ENCODE measurements around the gene NLK.
"Not testable (repeated sequence)": the region's sequence is repeated elsewhere in the genome, so short reads cannot be mapped to it uniquely, and the experiment has no call there.

The NLK gene

DNA sequence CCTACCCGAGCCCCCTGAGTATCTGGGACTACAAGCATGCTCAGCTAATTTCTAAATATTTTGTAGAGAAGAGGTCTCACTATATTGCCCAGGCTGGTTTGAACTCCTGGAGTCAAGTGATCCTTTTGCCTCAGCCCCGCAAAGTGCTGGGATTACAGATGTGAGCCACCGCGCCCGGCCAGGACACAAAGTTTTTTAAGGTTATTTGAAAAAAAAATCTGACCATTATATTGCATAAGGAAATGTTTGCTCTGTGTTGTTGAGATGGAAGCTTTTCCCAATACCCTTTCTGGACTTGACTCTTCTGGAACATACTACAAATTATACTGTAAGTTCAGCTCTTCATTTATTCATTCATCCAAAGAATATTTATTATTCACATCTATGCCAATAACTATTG, 143.2 kb downstream of the NLK start:
- ChIA-PET POLR2A (no interaction called here), CTCF (interaction anchor here (0.7 to 2.1 kb wide), 3 partner anchors 8 to 292 kb away, joined by 3 to 9 read pairs (median 3); partner anchors contain the start of gene LYRM9)
- DNase-seq (ENCODE audit: low read depth, low spot score): no peak
- TF ChIP-seq, protein P1, sequence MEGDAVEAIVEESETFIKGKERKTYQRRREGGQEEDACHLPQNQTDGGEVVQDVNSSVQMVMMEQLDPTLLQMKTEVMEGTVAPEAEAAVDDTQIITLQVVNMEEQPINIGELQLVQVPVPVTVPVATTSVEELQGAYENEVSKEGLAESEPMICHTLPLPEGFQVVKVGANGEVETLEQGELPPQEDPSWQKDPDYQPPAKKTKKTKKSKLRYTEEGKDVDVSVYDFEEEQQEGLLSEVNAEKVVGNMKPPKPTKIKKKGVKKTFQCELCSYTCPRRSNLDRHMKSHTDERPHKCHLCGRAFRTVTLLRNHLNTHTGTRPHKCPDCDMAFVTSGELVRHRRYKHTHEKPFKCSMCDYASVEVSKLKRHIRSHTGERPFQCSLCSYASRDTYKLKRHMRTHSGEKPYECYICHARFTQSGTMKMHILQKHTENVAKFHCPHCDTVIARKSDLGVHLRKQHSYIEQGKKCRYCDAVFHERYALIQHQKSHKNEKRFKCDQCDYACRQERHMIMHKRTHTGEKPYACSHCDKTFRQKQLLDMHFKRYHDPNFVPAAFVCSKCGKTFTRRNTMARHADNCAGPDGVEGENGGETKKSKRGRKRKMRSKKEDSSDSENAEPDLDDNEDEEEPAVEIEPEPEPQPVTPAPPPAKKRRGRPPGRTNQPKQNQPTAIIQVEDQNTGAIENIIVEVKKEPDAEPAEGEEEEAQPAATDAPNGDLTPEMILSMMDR (IDR thresholded peaks at IDR 0.05; ENCODE audit: insufficient read depth, low read length, missing control alignments): no peak
- H3K4me3 ChIP-seq (ENCODE audit: low read depth, low read length): no peak overlapping the region

DNA sequence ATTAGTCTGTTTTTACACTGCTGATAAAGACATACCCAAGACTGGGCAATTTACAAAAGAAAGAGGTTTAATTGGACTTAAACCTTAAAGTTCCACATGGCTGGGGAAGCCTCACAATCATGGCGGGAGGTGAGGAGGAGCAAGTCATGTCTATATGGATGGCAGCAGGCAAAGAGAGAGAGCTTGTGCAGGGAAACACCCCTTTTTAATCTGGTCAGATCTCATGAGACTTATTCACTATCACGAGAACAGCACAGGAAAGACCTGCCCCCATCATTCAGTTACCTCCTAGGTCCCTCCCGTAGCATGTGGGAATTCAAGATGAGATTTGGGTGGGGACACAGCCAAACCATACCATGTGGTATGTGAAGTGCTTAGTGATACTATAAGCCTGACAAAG, 144.0 kb downstream of the NLK start:
- DNase-seq (ENCODE audit: low read depth, low spot score); POLR2A ChIA-PET: not testable (repeated sequence)
- CTCF ChIA-PET: interaction anchor here (1.0 to 2.1 kb wide), 2 partner anchors 9 to 12 kb away, joined by 3 to 9 read pairs; no protein-coding TSS in a partner anchor

GRCh38 chr17:28187931-28188330, 145.5 kb downstream of the NLK start:
- TF ChIP-seq, protein P1 (IDR thresholded peaks at IDR 0.05; ENCODE audit: insufficient read depth, low read length, missing control alignments): no peak
- ChIA-PET CTCF (interaction anchor here (0.6 to 2.6 kb wide), 2 partner anchors 10 to 110 kb away, joined by 3 to 7 read pairs; no protein-coding TSS in a partner anchor), POLR2A (no interaction called here)
- no peak for DNase-seq (ENCODE audit: low read depth, low spot score)
- H3K4me3 ChIP-seq (ENCODE audit: low read depth, low read length): no peak overlapping the region

More for the DNA sequence above, 144.0 kb downstream of the NLK start:
- not testable (repeated sequence) for H3K4me3 ChIP-seq (ENCODE audit: low read depth, low read length)

- H3K4me3 ChIP-seq (ENCODE audit: low read depth, low read length): no peak overlapping the region
- TF ChIP-seq, protein P1 (IDR thresholded peaks at IDR 0.05; ENCODE audit: insufficient read depth, low read length, missing control alignments): no peak
- POLR2A ChIA-PET: no interaction called here
- CTCF ChIA-PET: interaction anchor here (0.7 to 2.6 kb wide), 2 partner anchors 11 to 63 kb away, joined by 3 to 7 read pairs; no protein-coding TSS in a partner anchor
- no peak for DNase-seq (ENCODE audit: low read depth, low spot score)
These were observed 146.4 kb downstream of the NLK start for GRCh38 chr17:28188841-28189263.

DNA sequence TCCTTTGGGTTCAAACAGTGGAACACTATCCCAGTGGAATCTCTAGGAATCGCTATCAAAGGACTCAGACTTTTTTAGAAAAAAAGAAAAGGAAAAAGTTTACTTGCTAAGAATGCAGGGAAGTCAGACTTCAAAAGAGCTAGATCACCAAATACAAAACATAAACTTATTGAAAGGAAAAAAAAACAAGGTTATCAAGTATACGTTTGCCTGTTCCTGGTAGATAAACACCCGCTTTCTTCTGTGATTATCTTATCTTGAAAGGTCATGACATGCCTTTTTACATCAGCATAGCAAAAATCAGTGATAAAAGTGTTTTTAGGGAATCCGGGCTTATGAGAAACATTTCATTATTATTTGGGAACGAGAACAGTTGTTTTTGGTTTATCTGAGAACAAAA, 147.2 kb downstream of the NLK start:
- no peak for DNase-seq (ENCODE audit: low read depth, low spot score)
- POLR2A ChIA-PET: no interaction called here
- TF ChIP-seq, protein P1 (IDR thresholded peaks at IDR 0.05; ENCODE audit: insufficient read depth, low read length, missing control alignments): no peak
- CTCF ChIA-PET: interaction anchor here (1.5 to 2.6 kb wide), 2 partner anchors 12 to 297 kb away, joined by 3 to 7 read pairs; no protein-coding TSS in a partner anchor
- no peak overlapping the region for H3K4me3 ChIP-seq (ENCODE audit: low read depth, low read length)

GRCh38 chr17:28191018-28191417, 148.5 kb downstream of the NLK start:
- no peak overlapping the region for H3K4me3 ChIP-seq (ENCODE audit: low read depth, low read length)
- CTCF ChIA-PET: interaction anchor here (1.5 kb wide), 1 partner anchor 299 kb away, joined by 3 read pairs; no protein-coding TSS in a partner anchor
- TF ChIP-seq, protein P1 (IDR thresholded peaks at IDR 0.05; ENCODE audit: insufficient read depth, low read length, missing control alignments): no peak
- POLR2A ChIA-PET: no interaction called here
- no peak for DNase-seq (ENCODE audit: low read depth, low spot score)

DNA sequence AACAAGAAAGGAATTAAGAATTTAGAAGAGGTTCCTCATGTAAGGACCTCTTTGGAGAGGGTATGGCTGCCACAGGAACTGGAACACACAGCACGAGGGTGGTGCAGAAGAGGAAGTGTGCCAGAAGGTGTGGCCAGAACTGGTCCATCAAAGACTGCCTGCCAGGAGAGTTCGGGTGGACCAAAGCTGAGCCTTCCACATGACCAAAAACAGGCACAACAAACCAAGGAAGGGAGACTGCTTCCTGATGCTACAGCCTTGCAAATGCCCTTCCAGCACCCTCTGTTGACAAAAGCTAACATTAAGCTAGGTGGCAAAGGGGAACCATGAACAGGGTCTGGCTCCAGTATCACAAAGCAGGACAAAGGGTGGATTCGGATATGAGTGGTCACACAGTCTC, 150.8 kb downstream of the NLK start:
- ChIA-PET CTCF (no interaction called here), POLR2A (no interaction called here)
- no peak for DNase-seq (ENCODE audit: low read depth, low spot score)
- TF ChIP-seq, protein P1 (IDR thresholded peaks at IDR 0.05; ENCODE audit: insufficient read depth, low read length, missing control alignments): no peak
- H3K4me3 ChIP-seq (ENCODE audit: low read depth, low read length): no peak overlapping the region
